HUDEP-2 (cell line): Measurements from ENCODE around the gene TNS3.

ENCODE experiments used
- DNase-seq, 76 experiments: peaks; one replicate each; lab custom pipeline; 2025; ENCODE audit not compliant: unreplicated experiment in 76 of 76; lab: John Stamatoyannopoulos, UW

The TNS3 gene

GRCh38 chr7:47510786-47511185 is 71.1 kb downstream of the TNS3 start:
- no peak for DNase-seq

GRCh38 chr7:47510192-47510591 is 71.7 kb downstream of the TNS3 start:
- no peak for DNase-seq

GRCh38 chr7:47509571-47509970 is 72.3 kb downstream of the TNS3 start:
- no peak for DNase-seq

- peak in 26 of 76 experiments; percentile 8 to 67 (median 20) for DNase-seq
These were observed 73.2 kb downstream of the TNS3 start for GRCh38 chr7:47508389-47509380.

- DNase-seq, result no peak
These were observed 74.4 kb downstream of the TNS3 start for GRCh38 chr7:47507522-47507921.

- DNase-seq, result no peak
These were observed 75.2 kb downstream of the TNS3 start for GRCh38 chr7:47506382-47507339.

- DNase-seq, result no peak
These were observed 76.5 kb downstream of the TNS3 start for GRCh38 chr7:47505312-47506007.

GRCh38 chr7:47504551-47505311 is 77.2 kb downstream of the TNS3 start:
- DNase-seq, result no peak

GRCh38 chr7:47503281-47503680 is 78.6 kb downstream of the TNS3 start:
- peak in 1 of 76 experiments; percentile 7 for DNase-seq

GRCh38 chr7:47502240-47502877 is 79.6 kb downstream of the TNS3 start:
- peak in 60 of 76 experiments; percentile 2 to 71 (median 38) for DNase-seq

GRCh38 chr7:47501406-47501805 is 80.5 kb downstream of the TNS3 start:
- DNase-seq, result no peak

- DNase-seq, result no peak
These were observed 81.8 kb downstream of the TNS3 start for GRCh38 chr7:47500103-47500563.

- no peak for DNase-seq
These were observed 83.5 kb downstream of the TNS3 start for GRCh38 chr7:47498229-47499056.

GRCh38 chr7:47497367-47498096 is 84.4 kb downstream of the TNS3 start:
- no peak for DNase-seq

GRCh38 chr7:47496666-47497065 is 85.2 kb downstream of the TNS3 start:
- DNase-seq, result no peak

GRCh38 chr7:47496056-47496665 is 85.8 kb downstream of the TNS3 start:
- no peak for DNase-seq
